ENCODE data around the gene C19orf12. TPM values are rescaled to one million over a fixed set of nuclear protein-coding genes. Genes with fewer than 3 reads are reported as not detected.

Gene C19orf12
- total RNA-seq, 1 experiment from 2014 or later = 11.8 TPM

DNA sequence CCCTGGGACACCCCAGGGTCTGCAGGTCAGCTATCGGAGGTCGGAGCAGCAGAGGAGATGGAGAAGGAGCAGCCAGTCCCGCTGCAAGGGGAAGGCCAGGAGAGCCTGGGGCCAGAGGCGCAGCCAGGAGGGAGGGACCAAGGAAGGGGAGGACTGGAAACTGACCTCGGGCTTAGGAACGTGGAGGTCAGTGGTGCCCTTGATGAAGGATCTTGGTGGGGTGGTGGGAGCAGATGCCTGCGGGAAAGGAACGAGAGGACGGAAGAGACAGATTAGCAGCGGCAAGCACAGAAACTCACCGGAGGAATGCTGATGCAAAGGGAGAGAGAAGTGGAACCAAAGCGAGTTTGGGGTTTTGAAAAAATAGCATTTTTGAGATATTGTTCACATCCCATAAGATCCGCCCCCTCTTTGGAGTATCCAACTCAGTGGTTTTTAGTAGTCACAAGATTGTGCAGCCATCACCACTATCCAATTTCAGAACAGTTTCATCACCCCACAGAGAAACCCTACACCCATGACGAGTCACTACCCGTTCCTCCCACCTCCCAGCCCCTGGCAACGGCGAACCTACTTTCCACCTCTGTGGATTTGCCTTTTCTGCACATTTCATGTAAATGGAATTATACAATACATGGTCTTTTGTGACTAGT, 27.7 kb downstream of the C19orf12 start:
- Histone ChIP-seq H3K79me2 (ENCODE audit: low read length) (no peaks in the 10 kb centered on the region), H2AFZ (ENCODE audit: low read length) (no peak overlapping the region), H3K4me3 (ENCODE audit: low read length) (no peak overlapping the region), H3K9me2 (replicated peaks; ENCODE audit: insufficient read depth, low read length) (no peaks in the 10 kb centered on the region), H3K4me2 (ENCODE audit: low read depth, low read length, poor library complexity, severe bottlenecking) (no peak overlapping the region), H3K9me3 (ENCODE audit: low read length) (0 out of 2 replicates have a peak, but pooled peaks cover 5% of the 10 kb centered on the region), H3K9ac (ENCODE audit: low read length) (no peak overlapping the region), H4K20me1 (ENCODE audit: insufficient read depth, low read depth, low read length) (no peaks in the 10 kb centered on the region), H3K4me1 (ENCODE audit: low read length) (no peaks in the 10 kb centered on the region), H3K36me3 (ENCODE audit: insufficient read depth, low read length) (no peaks in the 10 kb centered on the region), H3K27ac (ENCODE audit: low read length) (no peak overlapping the region), H3K27me3 (ENCODE audit: low read length) (no peaks in the 10 kb centered on the region)
- no peak for DNase-seq

DNA sequence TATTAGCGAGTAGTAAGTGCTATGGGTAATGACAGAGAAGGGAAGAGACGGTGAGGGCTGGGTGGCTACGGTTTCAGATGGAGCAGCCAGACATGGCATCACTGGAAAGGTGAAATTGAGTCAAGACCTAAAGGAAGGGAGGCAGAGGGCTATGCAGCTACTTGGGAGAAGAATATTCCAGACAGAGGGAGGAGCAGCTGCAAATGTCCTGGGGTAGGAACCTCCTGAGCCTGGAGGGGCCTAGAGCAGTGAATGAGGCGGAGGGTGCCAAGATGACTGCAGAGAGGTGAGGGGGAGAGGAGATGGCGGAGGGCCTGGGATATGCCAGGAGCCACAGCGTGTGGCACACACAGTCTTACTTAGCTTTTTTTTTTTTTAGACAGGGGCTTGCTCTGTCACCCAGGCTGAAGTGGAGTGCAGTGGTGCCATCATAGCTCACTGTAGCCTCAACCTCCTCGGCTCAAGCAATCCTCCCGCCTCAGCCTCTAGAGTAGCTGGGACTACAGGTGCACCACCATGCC, 28.7 kb downstream of the C19orf12 start:
- no peaks in the 10 kb centered on the region for H3K36me3 ChIP-seq (ENCODE audit: insufficient read depth, low read length)
- H3K4me1 ChIP-seq (ENCODE audit: low read length) = no peaks in the 10 kb centered on the region
- no peaks in the 10 kb centered on the region for H3K79me2 ChIP-seq (ENCODE audit: low read length)
- no peak overlapping the region for H3K4me2 ChIP-seq (ENCODE audit: low read depth, low read length, poor library complexity, severe bottlenecking)
- H3K27me3 ChIP-seq (ENCODE audit: low read length) = no peaks in the 10 kb centered on the region
- H3K9me3 ChIP-seq (ENCODE audit: low read length) = 0 out of 2 replicates have a peak, but pooled peaks cover 5% of the 10 kb centered on the region
- H3K4me3 ChIP-seq (ENCODE audit: low read length) = no peak overlapping the region
- H2AFZ ChIP-seq (ENCODE audit: low read length) = no peak overlapping the region
- H3K27ac ChIP-seq (ENCODE audit: low read length) = no peak overlapping the region
- DNase-seq = no peak
- no peaks in the 10 kb centered on the region for H4K20me1 ChIP-seq (ENCODE audit: insufficient read depth, low read depth, low read length)
- H3K9ac ChIP-seq (ENCODE audit: low read length) = no peak overlapping the region
- no peaks in the 10 kb centered on the region for H3K9me2 ChIP-seq (replicated peaks; ENCODE audit: insufficient read depth, low read length)

DNA sequence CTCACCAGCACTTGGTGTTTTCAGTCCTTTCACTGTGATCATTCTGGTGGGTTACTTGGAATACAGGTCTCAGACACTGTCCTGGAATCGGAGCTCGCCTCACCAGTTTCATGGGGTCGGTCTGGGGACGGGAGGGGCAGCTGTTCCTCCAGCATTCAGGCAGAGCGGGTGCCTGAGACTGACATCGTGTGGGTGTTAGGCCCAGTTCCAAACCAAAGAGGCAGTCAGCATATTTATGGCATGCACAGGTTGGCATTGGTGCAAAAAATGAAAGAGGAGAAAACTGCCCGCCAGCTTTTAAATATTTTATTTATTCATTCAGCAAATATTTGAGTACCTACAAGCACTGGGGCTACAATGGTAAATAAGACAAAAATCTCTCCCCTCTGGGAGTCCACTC, 29.7 kb downstream of the C19orf12 start:
- no peak for DNase-seq
- no peak overlapping the region for H3K4me3 ChIP-seq (ENCODE audit: low read length)
- H3K9me3 ChIP-seq (ENCODE audit: low read length) = no peaks in the 10 kb centered on the region
- H2AFZ ChIP-seq (ENCODE audit: low read length) = no peak overlapping the region
- no peaks in the 10 kb centered on the region for H4K20me1 ChIP-seq (ENCODE audit: insufficient read depth, low read depth, low read length)
- H3K27ac ChIP-seq (ENCODE audit: low read length) = no peak overlapping the region
- H3K79me2 ChIP-seq (ENCODE audit: low read length) = no peaks in the 10 kb centered on the region
- no peaks in the 10 kb centered on the region for H3K36me3 ChIP-seq (ENCODE audit: insufficient read depth, low read length)
- no peak overlapping the region for H3K9ac ChIP-seq (ENCODE audit: low read length)
- no peak overlapping the region for H3K4me2 ChIP-seq (ENCODE audit: low read depth, low read length, poor library complexity, severe bottlenecking)
- no peaks in the 10 kb centered on the region for H3K9me2 ChIP-seq (replicated peaks; ENCODE audit: insufficient read depth, low read length)
- peaks cover 6% of the 10 kb centered on the region for H3K4me1 ChIP-seq (ENCODE audit: low read length)
- H3K27me3 ChIP-seq (ENCODE audit: low read length) = no peaks in the 10 kb centered on the region

DNA sequence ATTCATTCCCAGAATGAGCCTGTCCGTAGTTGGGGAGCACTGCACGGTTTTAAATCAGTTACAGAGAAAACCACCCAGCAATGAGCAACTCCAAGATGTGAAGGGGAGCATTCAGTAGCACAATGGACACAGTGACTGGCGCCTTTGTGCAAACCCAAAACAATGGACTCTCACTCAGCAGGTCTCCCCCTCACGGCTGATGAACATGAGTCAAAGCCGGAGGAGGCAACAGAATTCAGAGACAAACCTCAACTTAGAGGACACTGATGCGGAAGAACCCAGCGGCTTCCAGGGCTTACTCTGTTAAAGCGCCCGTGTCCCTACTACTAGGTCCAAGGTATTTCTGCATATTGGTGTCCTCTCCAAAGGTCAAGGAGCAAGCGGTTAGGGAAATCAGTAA, 32.1 kb downstream of the C19orf12 start:
- no peak overlapping the region for H3K27ac ChIP-seq (ENCODE audit: low read length)

DNA sequence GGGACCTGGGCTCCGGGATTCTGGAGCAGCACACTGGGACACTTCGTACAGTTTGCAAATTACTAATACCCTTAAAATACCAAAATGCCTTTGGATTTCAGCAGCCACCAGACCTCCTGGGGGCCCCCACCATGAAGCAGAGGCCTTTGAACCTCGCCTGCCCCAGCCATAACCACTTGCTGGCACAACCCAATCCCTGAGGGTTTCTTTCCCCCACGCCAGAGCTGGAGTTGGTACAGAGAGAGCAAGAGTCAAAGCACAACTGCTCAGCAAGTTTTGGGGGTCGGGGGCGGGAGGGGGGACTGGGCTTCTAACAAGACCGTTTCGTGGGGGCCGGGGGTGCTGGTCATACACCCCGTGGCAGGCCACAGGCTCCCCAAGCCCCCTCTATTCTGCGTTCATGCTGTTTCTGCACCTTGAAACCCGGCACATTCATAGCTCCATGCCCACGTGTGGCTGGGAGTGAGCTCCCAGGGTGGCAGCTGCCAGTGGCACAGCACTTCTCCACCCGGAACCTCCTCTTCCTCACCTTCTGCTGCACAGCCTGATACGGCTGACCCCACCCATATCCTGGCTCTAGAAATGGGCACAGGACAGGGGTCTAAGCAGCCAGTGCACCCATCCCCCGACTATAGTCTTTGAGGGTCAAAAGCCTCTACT, 32.7 kb downstream of the C19orf12 start:
- Histone ChIP-seq H3K4me1 (ENCODE audit: low read length) (peaks cover 6% of the 10 kb centered on the region), H3K9me2 (replicated peaks; ENCODE audit: insufficient read depth, low read length) (no peaks in the 10 kb centered on the region), H3K4me3 (ENCODE audit: low read length) (no peak overlapping the region), H3K79me2 (ENCODE audit: low read length) (no peaks in the 10 kb centered on the region), H3K27me3 (ENCODE audit: low read length) (no peaks in the 10 kb centered on the region), H3K9me3 (ENCODE audit: low read length) (no peaks in the 10 kb centered on the region), H2AFZ (ENCODE audit: low read length) (no peak overlapping the region), H3K9ac (ENCODE audit: low read length) (no peak overlapping the region), H3K27ac (ENCODE audit: low read length) (no peak overlapping the region), H3K4me2 (ENCODE audit: low read depth, low read length, poor library complexity, severe bottlenecking) (no peak overlapping the region), H3K36me3 (ENCODE audit: insufficient read depth, low read length) (no peaks in the 10 kb centered on the region), H4K20me1 (ENCODE audit: insufficient read depth, low read depth, low read length) (no peaks in the 10 kb centered on the region)
- DNase-seq = no peak

More for the DNA sequence above, 32.1 kb downstream of the C19orf12 start:
- no peak overlapping the region for H3K4me3 ChIP-seq (ENCODE audit: low read length)
- H4K20me1 ChIP-seq (ENCODE audit: insufficient read depth, low read depth, low read length) = no peaks in the 10 kb centered on the region
- H3K36me3 ChIP-seq (ENCODE audit: insufficient read depth, low read length) = no peaks in the 10 kb centered on the region
- peaks cover 6% of the 10 kb centered on the region for H3K4me1 ChIP-seq (ENCODE audit: low read length)
- no peaks in the 10 kb centered on the region for H3K79me2 ChIP-seq (ENCODE audit: low read length)
- no peaks in the 10 kb centered on the region for H3K9me3 ChIP-seq (ENCODE audit: low read length)
- H3K4me2 ChIP-seq (ENCODE audit: low read depth, low read length, poor library complexity, severe bottlenecking) = no peak overlapping the region
- no peak overlapping the region for H2AFZ ChIP-seq (ENCODE audit: low read length)
- H3K9ac ChIP-seq (ENCODE audit: low read length) = no peak overlapping the region
- no peaks in the 10 kb centered on the region for H3K9me2 ChIP-seq (replicated peaks; ENCODE audit: insufficient read depth, low read length)
- no peak for DNase-seq
- no peaks in the 10 kb centered on the region for H3K27me3 ChIP-seq (ENCODE audit: low read length)

DNA sequence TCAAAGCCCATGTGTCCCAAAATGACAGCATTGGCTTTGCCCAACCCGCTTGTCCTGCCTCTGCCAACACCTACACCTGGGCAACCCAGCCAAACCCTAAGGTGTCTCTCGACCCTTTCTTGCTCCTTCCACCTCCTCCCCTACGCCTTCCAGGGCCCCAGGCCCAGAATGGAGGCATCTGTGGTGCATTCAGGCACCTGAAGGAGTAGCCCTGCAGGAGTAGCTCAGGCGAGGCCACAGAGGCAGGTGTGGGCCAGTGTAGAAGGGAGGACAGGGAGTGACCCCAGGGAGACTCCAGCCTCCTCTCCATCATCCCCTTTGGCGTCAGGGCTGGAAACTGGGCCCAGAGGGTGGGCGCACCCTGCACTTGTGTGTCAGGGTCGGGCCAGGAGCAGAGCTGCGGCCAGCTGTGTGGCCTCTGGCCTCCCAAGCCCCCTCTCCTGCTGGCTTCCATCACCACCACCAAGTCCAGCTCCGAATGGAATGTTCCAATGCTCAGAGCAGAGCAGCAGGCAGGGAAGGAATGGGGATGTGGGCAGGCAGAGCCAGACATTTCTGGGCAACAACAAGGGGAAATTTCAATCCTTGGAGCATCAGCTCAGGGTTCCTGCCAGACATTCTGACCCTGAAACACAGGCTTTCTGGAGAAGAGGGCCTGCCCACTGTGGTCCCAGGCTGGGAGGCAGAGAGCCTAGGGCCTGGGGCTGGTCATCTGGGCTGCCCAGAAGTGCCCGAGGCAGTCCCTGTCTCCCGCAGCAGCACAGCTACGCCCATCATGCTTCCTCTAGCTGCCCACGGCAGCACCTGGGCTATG, 33.4 kb downstream of the C19orf12 start:
- Histone ChIP-seq H3K4me3 (ENCODE audit: low read length) (no peak overlapping the region), H3K9me3 (ENCODE audit: low read length) (no peaks in the 10 kb centered on the region), H2AFZ (ENCODE audit: low read length) (no peak overlapping the region), H3K4me2 (ENCODE audit: low read depth, low read length, poor library complexity, severe bottlenecking) (no peak overlapping the region), H3K36me3 (ENCODE audit: insufficient read depth, low read length) (no peaks in the 10 kb centered on the region), H3K27me3 (ENCODE audit: low read length) (no peaks in the 10 kb centered on the region), H4K20me1 (ENCODE audit: insufficient read depth, low read depth, low read length) (no peaks in the 10 kb centered on the region), H3K4me1 (ENCODE audit: low read length) (peaks cover 6% of the 10 kb centered on the region), H3K79me2 (ENCODE audit: low read length) (no peaks in the 10 kb centered on the region), H3K9me2 (replicated peaks; ENCODE audit: insufficient read depth, low read length) (no peaks in the 10 kb centered on the region), H3K9ac (ENCODE audit: low read length) (no peak overlapping the region), H3K27ac (ENCODE audit: low read length) (no peak overlapping the region)
- DNase-seq = no peak

DNA sequence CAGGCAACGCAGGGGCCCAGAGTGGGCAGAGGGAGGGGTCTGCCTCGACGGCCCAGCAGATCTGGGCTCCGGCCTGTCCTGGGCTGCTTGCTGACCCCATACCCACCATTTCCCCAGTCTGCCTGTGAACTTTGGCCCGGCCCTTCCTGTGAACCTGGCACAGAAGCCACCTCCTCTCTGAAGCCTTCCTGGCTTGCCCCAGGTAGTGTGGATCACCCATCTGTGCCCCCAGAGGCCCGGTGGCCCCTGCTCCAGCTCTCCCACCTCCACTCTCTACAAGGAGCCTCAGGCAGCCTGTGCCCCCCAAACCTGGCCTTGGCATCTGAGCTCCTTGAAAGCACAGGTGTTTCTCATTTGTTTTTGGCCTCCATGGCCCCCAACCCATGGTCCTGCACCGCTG, 34.1 kb downstream of the C19orf12 start:
- no peaks in the 10 kb centered on the region for H3K36me3 ChIP-seq (ENCODE audit: insufficient read depth, low read length)
- H4K20me1 ChIP-seq (ENCODE audit: insufficient read depth, low read depth, low read length) = no peaks in the 10 kb centered on the region
- no peak for DNase-seq
- H3K4me1 ChIP-seq (ENCODE audit: low read length) = peaks cover 6% of the 10 kb centered on the region
- H3K27me3 ChIP-seq (ENCODE audit: low read length) = no peaks in the 10 kb centered on the region
- H3K27ac ChIP-seq (ENCODE audit: low read length) = no peak overlapping the region
- no peaks in the 10 kb centered on the region for H3K9me3 ChIP-seq (ENCODE audit: low read length)
- no peak overlapping the region for H3K4me3 ChIP-seq (ENCODE audit: low read length)
- no peaks in the 10 kb centered on the region for H3K79me2 ChIP-seq (ENCODE audit: low read length)
- H3K9me2 ChIP-seq (replicated peaks; ENCODE audit: insufficient read depth, low read length) = no peaks in the 10 kb centered on the region
- no peak overlapping the region for H3K4me2 ChIP-seq (ENCODE audit: low read depth, low read length, poor library complexity, severe bottlenecking)
- 0 out of 2 replicates have a peak overlapping the region, but pooled peaks have one; percentile 13 for H3K9ac ChIP-seq (ENCODE audit: low read length)
- H2AFZ ChIP-seq (ENCODE audit: low read length) = no peak overlapping the region

DNA sequence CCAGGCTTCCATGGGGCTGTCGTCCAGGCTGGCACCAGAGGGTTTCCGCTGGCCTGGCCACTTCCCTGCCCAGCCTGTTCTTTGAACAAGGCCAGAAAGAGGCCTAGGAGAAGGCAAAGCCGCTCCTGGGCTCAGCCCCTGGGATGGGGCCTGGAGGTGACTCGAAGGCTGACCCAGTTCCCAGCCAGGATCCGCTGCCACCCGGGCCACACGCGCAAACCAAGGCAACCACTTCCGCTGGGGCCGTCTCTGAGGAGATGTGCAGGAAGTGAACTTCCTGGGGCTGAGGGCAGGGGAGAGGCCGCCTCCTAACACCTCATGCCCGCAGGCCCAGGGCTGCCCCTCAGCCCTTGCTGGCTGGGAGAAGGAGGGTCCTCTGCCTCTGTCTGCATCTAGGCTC, 34.6 kb downstream of the C19orf12 start:
- Histone ChIP-seq H3K27ac (ENCODE audit: low read length) (no peak overlapping the region), H3K27me3 (ENCODE audit: low read length) (no peaks in the 10 kb centered on the region), H4K20me1 (ENCODE audit: insufficient read depth, low read depth, low read length) (no peaks in the 10 kb centered on the region), H3K4me2 (ENCODE audit: low read depth, low read length, poor library complexity, severe bottlenecking) (no peak overlapping the region), H3K4me3 (ENCODE audit: low read length) (no peak overlapping the region), H2AFZ (ENCODE audit: low read length) (no peak overlapping the region), H3K4me1 (ENCODE audit: low read length) (peaks cover 6% of the 10 kb centered on the region), H3K36me3 (ENCODE audit: insufficient read depth, low read length) (no peaks in the 10 kb centered on the region), H3K79me2 (ENCODE audit: low read length) (no peaks in the 10 kb centered on the region), H3K9me2 (replicated peaks; ENCODE audit: insufficient read depth, low read length) (no peaks in the 10 kb centered on the region), H3K9ac (ENCODE audit: low read length) (0 out of 2 replicates have a peak overlapping the region, but pooled peaks have one; percentile 13), H3K9me3 (ENCODE audit: low read length) (no peaks in the 10 kb centered on the region)
- DNase-seq = peak; percentile 56

Measured in Karpas-422 (cell line).